HEK293T (cell line): ENCODE data around the gene KCNB1.

ENCODE experiments used
- CTBP1 ChIP-seq: fragments of 450-650 bp; IDR thresholded peaks from 2 replicates; pipeline ENCODE4 v1.6.1; 2016; ENCODE audit warnings: borderline replicate concordance
- ELF4 ChIP-seq: fragments of 450-650 bp; IDR thresholded peaks from 2 replicates; pipeline ENCODE4 v1.6.1; 2017; ENCODE audit warnings: antibody characterized with exemption
- SP1 ChIP-seq: fragments of 450-650 bp; IDR thresholded peaks from 2 replicates; pipeline ENCODE4 v1.6.1; 2017
- SUZ12 ChIP-seq: fragments of 450-650 bp; IDR thresholded peaks from 2 replicates; pipeline ENCODE4 v1.6.1; 2016; ENCODE audit warnings: mild to moderate bottlenecking

DNA sequence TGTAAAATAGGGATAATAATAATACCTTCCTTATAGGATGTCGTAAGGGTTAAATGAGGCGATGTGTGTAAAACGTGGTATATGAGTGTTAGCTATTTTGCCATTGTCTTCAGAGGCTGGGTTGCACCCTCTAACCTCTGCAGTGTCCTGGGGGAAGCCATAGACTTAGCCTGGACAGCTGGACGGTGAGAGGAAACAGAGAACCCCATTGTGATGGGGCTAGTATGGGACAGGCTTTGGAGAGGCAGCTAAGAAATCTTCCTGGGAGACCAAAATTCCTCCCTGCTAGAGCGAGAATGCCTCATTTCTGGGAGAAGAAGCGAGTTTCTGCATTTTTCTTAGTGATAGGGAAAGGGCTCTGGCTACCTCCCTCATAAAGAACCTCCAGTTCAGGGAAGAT lies 22.8 kb downstream of the KCNB1 start:
- TF ChIP-seq SUZ12: no peak
- no peak for TF ChIP-seq CTBP1
- TF ChIP-seq ELF4: no peak
- no peak for TF ChIP-seq SP1
